H1 (cell line): ENCODE measurements around the gene SRRM4. TPM values are rescaled to one million over a fixed set of nuclear protein-coding genes. Genes with fewer than 3 reads are reported as not detected.
A peak's percentile ranks its signal among the peaks of the same experiment; 100 is the strongest.

Experiments used
- CTCF ChIA-PET: fragments of 300-600 bp; sonication (Branson Sonifier 250); formaldehyde crosslinking; loops from one replicate; lab custom pipeline; 2021; ENCODE audit not compliant: partially characterized antibody; lab: Charles Lee
- POLR2A ChIA-PET: fragments of 300-600 bp; sonication (Branson Sonifier 250); formaldehyde crosslinking; loops from one replicate; lab custom pipeline; 2021; ENCODE audit warnings: inconsistent platforms; ENCODE audit not compliant: partially characterized antibody; lab: Charles Lee
- DNase-seq, 2 experiments: peaks; one replicate each; pipeline versions ENCODE4 v3.0.0 to v3.0.0-alpha.2; 2010 to 2022; ENCODE audit warnings: low spot score in 2 of 2, low read depth in 1 of 2, mixed read lengths in 1 of 2
- FAIRE-seq: peaks from 2 replicates; lab custom pipeline; 2011; peaks lifted over from hg19 to GRCh38; lab: Jason Lieb, UNC
- H2AFZ ChIP-seq: 2 replicates; pipeline ENCODE4 v1.8.1; 2012; ENCODE audit warnings: low read length, inconsistent platforms
- H2AK5ac ChIP-seq: 2 replicates; pipeline ENCODE4 v1.6.1; 2013; ENCODE audit warnings: low read depth, low read length
- H2BK120ac ChIP-seq: replicated peaks from 2 replicates; pipeline ENCODE3; 2013; ENCODE audit warnings: low read depth, low read length, inconsistent platforms
- H2BK12ac ChIP-seq: 2 replicates; pipeline ENCODE4 v1.6.1; 2013; ENCODE audit warnings: low read depth, low read length
- H2BK15ac ChIP-seq: 2 replicates; pipeline ENCODE4 v1.6.1; 2013; ENCODE audit warnings: low read length
- H2BK20ac ChIP-seq: 2 replicates; pipeline ENCODE4 v1.6.1; 2013; ENCODE audit warnings: low read length
- H2BK5ac ChIP-seq: 2 replicates; pipeline ENCODE4 v1.6.1; 2013; ENCODE audit warnings: low read depth, low read length
- H3K14ac ChIP-seq: 2 replicates; pipeline ENCODE4 v1.6.1; 2013; ENCODE audit warnings: inconsistent platforms; ENCODE audit not compliant: insufficient read length
- H3K18ac ChIP-seq: 2 replicates; pipeline ENCODE4 v1.6.1; 2013; ENCODE audit warnings: low read length; ENCODE audit errors: extremely low read depth
- H3K23ac ChIP-seq: 2 replicates; pipeline ENCODE4 v1.6.1; 2013; ENCODE audit warnings: inconsistent platforms; ENCODE audit not compliant: insufficient read length
- H3K23me2 ChIP-seq: 2 replicates; pipeline ENCODE4 v1.6.1; 2013; ENCODE audit warnings: low read depth, low read length
- H3K27ac ChIP-seq: 2 replicates; pipeline ENCODE4 v1.6.1; 2011; ENCODE audit warnings: low read depth, low read length, inconsistent platforms
- H3K27me3 ChIP-seq, 4 experiments: replicated peaks in 1 of 4; 1 replicate in 1 of 4; 2 replicates in 3 of 4; pipeline versions ENCODE4 v1.6.1 to v1.8.1; 2011 to 2013; ENCODE audit warnings: low read length in 3 of 4, mild to moderate bottlenecking in 3 of 4, inconsistent platforms in 2 of 4, mixed read lengths in 2 of 4, moderate library complexity in 1 of 4; ENCODE audit not compliant: control insufficient read depth in 3 of 4, insufficient read depth in 3 of 4; ENCODE audit errors: extremely low read depth in 1 of 4
- H3K36me3 ChIP-seq, 4 experiments: 2 replicates each; pipeline versions ENCODE4 v1.6.1 to v1.8.1; 2011 to 2013; ENCODE audit warnings: mild to moderate bottlenecking in 4 of 4, low read length in 3 of 4, moderate library complexity in 2 of 4, control low read depth in 1 of 4, inconsistent platforms in 1 of 4; ENCODE audit not compliant: insufficient read depth in 4 of 4, control insufficient read depth in 2 of 4
- H3K4ac ChIP-seq: replicated peaks from 2 replicates; pipeline ENCODE3; 2013; ENCODE audit warnings: low read length, low read depth, mixed read lengths, inconsistent platforms; ENCODE audit not compliant: insufficient read length
- H3K4me1 ChIP-seq, 4 experiments: replicated peaks in 1 of 4; 1 replicate in 1 of 4; 2 replicates in 3 of 4; pipeline versions ENCODE4 v1.6.1 to v1.8.1; 2011 to 2013; ENCODE audit warnings: low read length in 3 of 4, inconsistent platforms in 2 of 4, mixed read lengths in 1 of 4; ENCODE audit not compliant: insufficient read depth in 4 of 4, control insufficient read depth in 3 of 4
- H3K4me2 ChIP-seq, 2 experiments: 2 replicates each; pipeline versions ENCODE4 v1.6.1 to v1.8.1; 2011 to 2013; ENCODE audit warnings: low read depth in 2 of 2, low read length in 2 of 2, control low read depth in 1 of 2, inconsistent platforms in 1 of 2, mild to moderate bottlenecking in 1 of 2; ENCODE audit not compliant: insufficient read depth in 1 of 2
- H3K4me3 ChIP-seq, 4 experiments: fragments of 200-600, 300-600 bp in 1 of 4; sonication (generic), shearing (Covaris generic), sonication (Bioruptor Twin) in 1 of 4; 2 replicates each; pipeline versions ENCODE4 v1.5.1 to v1.8.1; 2011 to 2016; ENCODE audit warnings: low read length in 4 of 4, low read depth in 3 of 4, control low read depth in 2 of 4, inconsistent platforms in 2 of 4, mild to moderate bottlenecking in 2 of 4, mixed read lengths in 1 of 4, moderate library complexity in 1 of 4; ENCODE audit not compliant: insufficient read depth in 2 of 4; ENCODE audit errors: extremely low read depth in 1 of 4
- H3K56ac ChIP-seq: replicated peaks from 2 replicates; pipeline ENCODE3; 2013; ENCODE audit warnings: low read depth, mild to moderate bottlenecking, mixed read lengths, low read length, inconsistent platforms; ENCODE audit not compliant: insufficient read length
- H3K79me1 ChIP-seq: 2 replicates; pipeline ENCODE4 v1.6.1; 2013; ENCODE audit warnings: low read depth, low read length, control low read depth
- H3K79me2 ChIP-seq, 2 experiments: 2 replicates each; pipeline versions ENCODE4 v1.6.1 to v1.8.1; 2012 to 2013; ENCODE audit warnings: low read length in 2 of 2, mild to moderate bottlenecking in 2 of 2, inconsistent platforms in 1 of 2; ENCODE audit not compliant: insufficient read depth in 2 of 2, control insufficient read depth in 1 of 2
- H3K9ac ChIP-seq, 4 experiments: replicated peaks in 1 of 4; 1 replicate in 1 of 4; 2 replicates in 3 of 4; pipeline versions ENCODE4 v1.6.1 to v1.8.1; 2011 to 2013; ENCODE audit warnings: low read depth in 3 of 4, low read length in 3 of 4, control low read depth in 2 of 4, mild to moderate bottlenecking in 2 of 4, moderate library complexity in 2 of 4, inconsistent platforms in 1 of 4; ENCODE audit errors: extremely low read depth in 1 of 4
- H3K9me3 ChIP-seq, 2 experiments: 2 replicates each; pipeline versions ENCODE4 v1.6.1 to v1.8.1; 2012 to 2013; ENCODE audit warnings: mild to moderate bottlenecking in 2 of 2, moderate library complexity in 2 of 2, control low read depth in 1 of 2, inconsistent platforms in 1 of 2, low read depth in 1 of 2, low read length in 1 of 2, mixed read lengths in 1 of 2; ENCODE audit not compliant: insufficient read depth in 2 of 2
- H4K20me1 ChIP-seq, 2 experiments: replicated peaks in 1 of 2; 2 replicates each; pipeline versions ENCODE3 to v1.8.1; 2011 to 2013; ENCODE audit warnings: inconsistent platforms in 2 of 2, low read length in 2 of 2, mild to moderate bottlenecking in 1 of 2; ENCODE audit not compliant: insufficient read depth in 2 of 2, control insufficient read depth in 1 of 2
- H4K5ac ChIP-seq: 2 replicates; pipeline ENCODE4 v1.6.1; 2013; ENCODE audit warnings: low read length, low read depth, mixed read lengths, inconsistent platforms; ENCODE audit not compliant: insufficient read length
- H4K8ac ChIP-seq: 2 replicates; pipeline ENCODE4 v1.8.0; 2013; ENCODE audit warnings: mild to moderate bottlenecking, moderate library complexity, low read length, inconsistent platforms; ENCODE audit not compliant: insufficient read depth; ENCODE audit errors: extremely low read depth
- H4K91ac ChIP-seq: replicated peaks from 2 replicates; pipeline ENCODE3; 2013; ENCODE audit warnings: low read length, mixed read lengths, inconsistent platforms; ENCODE audit not compliant: insufficient read length
- HDAC2 ChIP-seq, 2 experiments: fragments of 300-600 bp in 1 of 2; sonication (generic) in 1 of 2; IDR thresholded peaks; 2 replicates each; pipeline ENCODE4 v1.6.1; 2011 to 2012; ENCODE audit warnings: low read depth in 2 of 2, low read length in 2 of 2, mild to moderate bottlenecking in 2 of 2, moderate library complexity in 2 of 2, borderline replicate concordance in 1 of 2, inconsistent platforms in 1 of 2
- JUND ChIP-seq: IDR thresholded peaks from 2 replicates; pipeline ENCODE4 v1.6.1; 2011; ENCODE audit warnings: mild to moderate bottlenecking, improper control_type of control experiment, low read length
- KDM1A ChIP-seq: fragments of 200-600, 300-600 bp; sonication (generic); IDR thresholded peaks from 2 replicates; pipeline ENCODE4 v1.7.1; 2016; ENCODE audit warnings: mild to moderate bottlenecking, low read length, borderline replicate concordance
- WGBS, 2 experiments: shearing (Covaris generic) in 1 of 2; methylation state at CpG; one replicate each; pipeline versions ENCODE4 v1.1.6 to v1.1.7; 2013 to 2015; ENCODE audit warnings: low lambda C conversion rate in 2 of 2, mixed read lengths in 2 of 2, inconsistent platforms in 1 of 2, low coverage in 1 of 2, missing lambda C conversion rate in 1 of 2; ENCODE audit not compliant: insufficient replicate concordance in 2 of 2, insufficient coverage in 1 of 2, insufficient read length in 1 of 2; ENCODE audit errors: extremely low coverage in 1 of 2, missing lambda C conversion rate in 1 of 2; 5-methylcytosine and 5-hydroxymethylcytosine counted together
- polyA plus RNA-seq, 7 experiments: library from polyadenylated mRNA; depleted of rRNA in 3 of 7; stranded (reverse) in 5 of 7; unstranded in 2 of 7; fragments of >200 nt in 5 of 7; fragments of 200-250 nt in 2 of 7; gene quantifications; 1 replicate in 5 of 7; 2 replicates in 1 of 7; 4 replicates in 1 of 7; pipeline versions ENCODE4 v1.2.1 to v1.2.3, GENCODE V29; 2011 to 2013; ENCODE audit warnings: missing spikeins in 2 of 7, mixed read lengths in 2 of 7
- total RNA-seq: library from RNA; stranded (reverse); fragmentation: NEBNext Ultra II Directional; extraction: Animal tissue kit (Norgen Biotek cat#: 25700); gene quantifications from 2 replicates; pipeline ENCODE4 v1.2.1, GENCODE V29; 2021

Gene SRRM4
- total and polyA plus RNA-seq, 2 of the 8 experiments (the other 6 are each of a cell fraction or from before 2014, with no cell fraction given): 0.53 to 1.1 TPM

DNA sequence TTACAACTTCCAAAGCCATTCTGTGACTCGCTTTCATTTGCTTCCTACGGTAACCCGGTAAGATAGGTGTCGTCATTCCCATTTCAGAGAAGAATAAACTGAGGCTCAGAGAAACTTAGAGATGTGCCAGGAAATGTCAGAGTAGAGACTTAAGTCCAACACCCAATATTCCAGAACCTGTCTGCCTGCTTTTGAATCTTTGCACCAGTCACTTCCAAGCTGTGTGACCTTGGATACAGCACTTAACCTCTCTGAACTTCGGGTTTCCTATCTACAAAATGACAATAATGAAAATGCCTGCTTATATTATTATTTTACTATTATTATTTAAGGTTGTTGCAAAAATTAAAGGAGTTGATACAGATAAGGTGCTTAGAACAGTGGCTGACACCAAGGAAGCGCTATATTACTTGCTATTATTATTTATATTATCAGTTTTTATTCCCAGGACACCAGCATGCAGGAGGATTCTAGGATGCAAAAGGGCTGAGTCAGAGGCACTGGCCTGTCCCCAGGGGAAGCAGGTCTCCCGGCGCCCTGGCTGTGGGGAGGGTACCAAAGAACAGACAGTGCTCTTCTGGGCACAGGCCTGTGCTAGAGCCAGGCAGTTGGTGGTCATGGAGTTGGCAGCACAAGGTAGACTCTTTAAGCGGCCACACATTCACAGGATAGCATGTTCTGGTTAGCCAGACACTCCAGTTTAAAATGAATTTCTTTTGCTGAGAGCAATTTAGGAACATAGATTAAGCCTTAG is 202.8 kb downstream of the SRRM4 start:
- 92% methylated on average over 9 of the region's 9 CpGs; no CpG with 5 or more reads in 1 of the 2 experiments for WGBS, 2 experiments

More for the DNA sequence above, 202.8 kb downstream of the SRRM4 start:
- DNase-seq (no peak), FAIRE-seq (no peak)
- H3K56ac ChIP-seq: no peak overlapping the region
- no peak overlapping the region for H3K4me3 ChIP-seq
- H2AFZ ChIP-seq: no peak overlapping the region
- ChIA-PET POLR2A (interaction anchor here (0.7 to 3.0 kb wide), 3 partner anchors 12 to 567 kb away, joined by 3 to 10 read pairs (median 7); no protein-coding TSS in a partner anchor), CTCF (interaction anchor here (1.0 to 1.3 kb wide), 2 partner anchors 9 to 28 kb away, joined by 3 to 4 read pairs; no protein-coding TSS in a partner anchor)
- H2BK5ac ChIP-seq: no peak overlapping the region
- peak overlapping the region; percentile 58 for H4K91ac ChIP-seq
- H3K79me2 ChIP-seq: peaks cover 0 to 10% of the 10 kb centered on the region in 2 experiments; a peak in 1 of 4 replicates
- no peak overlapping the region for H2BK15ac ChIP-seq
- H2BK12ac ChIP-seq: no peak overlapping the region
- H3K23ac ChIP-seq: no peak overlapping the region
- H3K27ac ChIP-seq: no peak overlapping the region
- no peak overlapping the region; a peak in 1 of 7 replicates for H3K9ac ChIP-seq
- H4K20me1 ChIP-seq: no peaks in the 10 kb centered on the region
- H3K9me3 ChIP-seq: 0 out of 4 replicates have a peak, but pooled peaks cover 0 to 3% of the 10 kb centered on the region in 2 experiments
- peaks cover 10 to 16% (median 14%) of the 10 kb centered on the region in 4 experiments for H3K4me1 ChIP-seq
- no peaks in the 10 kb centered on the region; the same call in 1 of the 2 replicates for H3K23me2 ChIP-seq
- no peak overlapping the region for H3K14ac ChIP-seq
- H3K4ac ChIP-seq: no peak overlapping the region
- H3K4me2 ChIP-seq: no peak overlapping the region
- no peak overlapping the region for H4K5ac ChIP-seq
- peaks cover 0 to 7% (median 1%) of the 10 kb centered on the region in 4 experiments; a peak in 3 of 8 replicates for H3K36me3 ChIP-seq
- H4K8ac ChIP-seq: no peak overlapping the region
- no peaks in the 10 kb centered on the region; a peak in 1 of 7 replicates for H3K27me3 ChIP-seq
- no peak overlapping the region for H2AK5ac ChIP-seq
- H3K18ac ChIP-seq: no peak overlapping the region
- peak in 1 of 2 experiments; percentile 96; a peak in 1 of 4 replicates for TF ChIP-seq HDAC2 (IDR thresholded peaks at IDR 0.05; ENCODE audit: borderline replicate concordance in 1 of 2, low read depth in 2 of 2, low read length in 2 of 2)
- no peak for TF ChIP-seq JUND
- TF ChIP-seq KDM1A: peak; percentile 92
- no peaks in the 10 kb centered on the region for H3K79me1 ChIP-seq
- H2BK20ac ChIP-seq: no peak overlapping the region
- no peak overlapping the region for H2BK120ac ChIP-seq
